Liver (tissue), 9 donors: ENCODE results near the gene AJUBA. TPM values are rescaled to one million over a fixed set of nuclear protein-coding genes. Genes with fewer than 3 reads are reported as not detected.

Experiments
- DNase-seq: peaks from one replicate; pipeline ENCODE4 v3.0.0-alpha.2; 2017; ENCODE audit warnings: low spot score
- H3K27ac ChIP-seq, 2 donors: one replicate each; pipeline ENCODE4 v1.7.0; 2013; ENCODE audit warnings: inconsistent platforms in 2 of 2, low read length in 2 of 2, control low read depth in 1 of 2, low read depth in 1 of 2, mild to moderate bottlenecking in 1 of 2
- H3K27me3 ChIP-seq, 4 donors: one replicate each; pipeline versions ENCODE4 v1.6.1 to v1.7.0; 2013; ENCODE audit warnings: low read length in 3 of 4, inconsistent platforms in 1 of 4, mild to moderate bottlenecking in 1 of 4, moderate library complexity in 1 of 4; ENCODE audit not compliant: control insufficient read depth in 4 of 4, insufficient read depth in 4 of 4
- H3K36me3 ChIP-seq, 4 donors: one replicate each; pipeline versions ENCODE4 v1.6.1 to v1.7.0; 2013; ENCODE audit warnings: low read length in 3 of 4, mild to moderate bottlenecking in 3 of 4, low read depth in 1 of 4, moderate library complexity in 1 of 4; ENCODE audit not compliant: control insufficient read depth in 4 of 4, insufficient read depth in 3 of 4
- H3K4me1 ChIP-seq, 4 donors: one replicate each; pipeline versions ENCODE4 v1.6.1 to v1.7.0; 2013; ENCODE audit warnings: low read length in 3 of 4, mild to moderate bottlenecking in 3 of 4, moderate library complexity in 1 of 4; ENCODE audit not compliant: control insufficient read depth in 4 of 4, insufficient read depth in 4 of 4
- H3K4me3 ChIP-seq, 3 donors: one replicate each; pipeline versions ENCODE4 v1.6.1 to v1.7.0; 2013; ENCODE audit warnings: low read length in 3 of 3, control low read depth in 1 of 3, low read depth in 1 of 3, mild to moderate bottlenecking in 1 of 3
- H3K9ac ChIP-seq, 2 donors: one replicate each; pipeline ENCODE4 v1.7.0; 2013; ENCODE audit warnings: low read length in 2 of 2, mild to moderate bottlenecking in 2 of 2, moderate library complexity in 2 of 2, control low read depth in 1 of 2, low read depth in 1 of 2
- H3K9me3 ChIP-seq, 4 donors: one replicate each; pipeline versions ENCODE4 v1.6.1 to v1.7.0; 2013; ENCODE audit warnings: low read length in 3 of 4; ENCODE audit not compliant: control insufficient read depth in 4 of 4
- ATF3 ChIP-seq: IDR thresholded peaks from 2 replicates; pipeline ENCODE4 v1.6.1; 2016; ENCODE audit warnings: antibody characterized with exemption
- CTCF ChIP-seq: fragments of 150-350 bp; IDR thresholded peaks from 2 replicates; pipeline ENCODE4 v1.5.1; 2017; ENCODE audit warnings: improper control_type of control experiment, low read depth, low read length; ENCODE audit not compliant: missing input control
- EGR1 ChIP-seq, 2 donors: IDR thresholded peaks; 2 replicates each; pipeline ENCODE4 v1.6.1; 2016 to 2018; ENCODE audit warnings: antibody characterized with exemption in 2 of 2, low read depth in 2 of 2
- FOXA1 ChIP-seq: IDR thresholded peaks from 2 replicates; pipeline ENCODE4 v1.6.1; 2016; ENCODE audit warnings: antibody characterized with exemption
- HNF4A ChIP-seq, 2 donors: conservative IDR thresholded peaks; 2 replicates each; pipeline ENCODE4 v1.6.1; 2016; ENCODE audit warnings: antibody characterized with exemption in 2 of 2, mild to moderate bottlenecking in 2 of 2
- JUND ChIP-seq, 2 donors: IDR thresholded peaks; 2 replicates each; pipeline ENCODE4 v1.6.1; 2016; ENCODE audit warnings: antibody characterized with exemption in 2 of 2
- MAX ChIP-seq: IDR thresholded peaks from 2 replicates; pipeline ENCODE4 v1.6.1; 2016; ENCODE audit warnings: antibody characterized with exemption
- NR2F2 ChIP-seq: IDR thresholded peaks from 2 replicates; pipeline ENCODE4 v1.6.1; 2016; ENCODE audit warnings: antibody characterized with exemption
- RAD21 ChIP-seq, 2 donors: IDR thresholded peaks; 2 replicates each; pipeline ENCODE4 v1.6.1; 2016; ENCODE audit warnings: antibody characterized with exemption in 2 of 2, mild to moderate bottlenecking in 2 of 2
- RXRA ChIP-seq, 2 donors: IDR thresholded peaks; 2 replicates each; pipeline ENCODE4 v1.6.1; 2017 to 2018; ENCODE audit warnings: antibody characterized with exemption in 2 of 2, mild to moderate bottlenecking in 1 of 2
- SP1 ChIP-seq: IDR thresholded peaks from 2 replicates; pipeline ENCODE4 v1.6.1; 2018; ENCODE audit warnings: antibody characterized with exemption, mild to moderate bottlenecking
- TAF1 ChIP-seq: conservative IDR thresholded peaks from 2 replicates; pipeline ENCODE4 v1.6.1; 2016; ENCODE audit warnings: antibody characterized with exemption, mild to moderate bottlenecking
- YY1 ChIP-seq: IDR thresholded peaks from 2 replicates; pipeline ENCODE4 v1.6.1; 2016; ENCODE audit warnings: antibody characterized with exemption, mild to moderate bottlenecking
- ZBTB33 ChIP-seq: IDR thresholded peaks from 2 replicates; pipeline ENCODE4 v1.6.1; 2016; ENCODE audit warnings: antibody characterized with exemption
- WGBS: extraction: QIAGEN DNeasy Blood & Tissue Kit; methylation state at CpG from one replicate; pipeline ENCODE4 v1.1.7; 2013; 5-methylcytosine and 5-hydroxymethylcytosine counted together
- polyA plus RNA-seq, 2 donors: library from polyadenylated mRNA; stranded (reverse) in 1 of 2; unstranded in 1 of 2; fragments of 200-250 nt in 1 of 2; fragments of >200 nt in 1 of 2; fragmentation: Nextera tagmentation in 1 of 2; extraction: Ambion mirVana in 1 of 2; gene quantifications; one replicate each; pipeline versions ENCODE4 v1.2.1 to v1.2.3, GENCODE V29; 2013 to 2015
- total RNA-seq, 2 donors: library from RNA; depleted of rRNA; stranded (reverse); fragments of >200 nt; gene quantifications; one replicate each; pipeline ENCODE4 v1.2.3, GENCODE V29; 2014
- donor health status: healthy.
- donor health status: healthy.
- donor health status: healthy.
- donor health status: healthy.
- donor health status: healthy.

Gene AJUBA
- total and polyA plus RNA-seq, 4 donors, result 15.5 to 34.9 (median 19.6) TPM

GRCh38 chr14:22995889-22996625 lies 13.7 kb upstream of the AJUBA start:
- DNase-seq, result no peak
- Histone ChIP-seq H3K27ac (no peak overlapping the region), H3K4me1 (no peaks in the 10 kb centered on the region), H3K4me3 (no peak overlapping the region), H3K9ac (no peak overlapping the region), H3K9me3 (no peaks in the 10 kb centered on the region), H3K27me3 (no peaks in the 10 kb centered on the region), H3K36me3 (peaks cover 0 to 4% (median 2%) of the 10 kb centered on the region in 4 donors)
- WGBS, result 95% methylated on average over 9 of the region's 9 CpGs
- TF ChIP-seq ATF3 (no peak), RXRA (IDR thresholded peaks at IDR 0.05) (no peak), EGR1 (IDR thresholded peaks at IDR 0.05; ENCODE audit: low read depth in 2 of 2) (no peak), FOXA1 (no peak), HNF4A (conservative IDR thresholded peaks at IDR 0.05) (no peak), TAF1 (no peak)

GRCh38 chr14:22994762-22995275 lies 12.5 kb upstream of the AJUBA start:
- Histone ChIP-seq H3K27ac (no peak overlapping the region), H3K27me3 (no peaks in the 10 kb centered on the region), H3K4me3 (no peak overlapping the region), H3K9ac (no peak overlapping the region), H3K4me1 (no peaks in the 10 kb centered on the region), H3K36me3 (peaks cover 0 to 8% (median 4%) of the 10 kb centered on the region in 4 donors), H3K9me3 (no peaks in the 10 kb centered on the region)
- TF ChIP-seq YY1, result no peak
- no peak for TF ChIP-seq ATF3
- TF ChIP-seq CTCF, result peak; percentile 38
- no peak for TF ChIP-seq ZBTB33
- peak; percentile 64 to 71 for TF ChIP-seq RAD21 (IDR thresholded peaks at IDR 0.05)
- no peak for TF ChIP-seq NR2F2
- no peak for TF ChIP-seq SP1
- TF ChIP-seq EGR1 (IDR thresholded peaks at IDR 0.05; ENCODE audit: low read depth in 2 of 2), result no peak
- no peak for TF ChIP-seq FOXA1
- TF ChIP-seq MAX, result no peak
- TF ChIP-seq HNF4A (conservative IDR thresholded peaks at IDR 0.05), result no peak
- no peak for TF ChIP-seq JUND (IDR thresholded peaks at IDR 0.05)
- WGBS, result 29% methylated on average over 4 of the region's 4 CpGs
- no peak for DNase-seq
